Measurements from ENCODE around the gene APOBR. TPM values are rescaled to one million over a fixed set of nuclear protein-coding genes. Genes with fewer than 3 reads are reported as not detected.

Gene APOBR
- total RNA-seq, 1 experiment from 2014 or later: 0.05 TPM

GRCh38 chr16:28495795-28496749, 1.6 kb downstream of the APOBR start:
- CTCF ChIA-PET: no interaction called here

DNA sequence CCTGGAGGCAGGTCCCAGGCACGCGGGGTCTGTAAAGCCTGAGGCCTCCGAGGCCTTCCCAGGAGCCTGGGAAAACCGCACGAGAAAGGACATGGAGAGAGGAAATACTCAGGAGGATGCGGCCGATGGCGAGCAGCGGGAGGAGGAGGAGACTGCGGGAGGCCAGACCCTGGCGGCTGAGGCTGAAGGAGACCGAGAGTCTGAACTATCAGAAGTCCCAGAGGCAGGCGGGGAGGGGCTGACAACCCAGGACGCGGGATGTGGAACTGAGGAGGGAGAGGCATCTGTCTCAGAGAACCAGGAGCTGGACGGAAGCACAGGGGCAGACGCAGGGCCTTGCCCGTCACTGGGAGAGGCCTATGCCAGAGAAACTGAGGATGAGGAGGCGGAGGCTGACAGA, 2.4 kb downstream of the APOBR start:
- RAD21 ChIA-PET (ENCODE audit: low non-redundant PET in 1 of 2, low total read pairs in 2 of 2, uncharacterized antibody in 2 of 2, unreplicated experiment in 2 of 2): no interaction called here
- no peak for TF ChIP-seq POLR2AphosphoS5 (IDR thresholded peaks at IDR 0.05; ENCODE audit: low read depth, low read length)
- TF ChIP-seq, protein P1, sequence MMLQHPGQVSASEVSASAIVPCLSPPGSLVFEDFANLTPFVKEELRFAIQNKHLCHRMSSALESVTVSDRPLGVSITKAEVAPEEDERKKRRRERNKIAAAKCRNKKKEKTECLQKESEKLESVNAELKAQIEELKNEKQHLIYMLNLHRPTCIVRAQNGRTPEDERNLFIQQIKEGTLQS (IDR thresholded peaks at IDR 0.05): no peak
- TF ChIP-seq EZH2phosphoT487 (IDR thresholded peaks at IDR 0.05; ENCODE audit: borderline replicate concordance): no peak
- TF ChIP-seq JUND (IDR thresholded peaks at IDR 0.05): no peak
- no peak for TF ChIP-seq ZNF274 (IDR thresholded peaks at IDR 0.05; ENCODE audit: low read depth, low read length)
- no peak for TF ChIP-seq MAX (IDR thresholded peaks at IDR 0.05)
- no peak for TF ChIP-seq FOSL1 (IDR thresholded peaks at IDR 0.05; ENCODE audit: low read depth)
- TF ChIP-seq EZH2 (IDR thresholded peaks at IDR 0.05): no peak
- no peak for TF ChIP-seq SP1 (IDR thresholded peaks at IDR 0.05; ENCODE audit: low read depth)
- TF ChIP-seq, protein P2, sequence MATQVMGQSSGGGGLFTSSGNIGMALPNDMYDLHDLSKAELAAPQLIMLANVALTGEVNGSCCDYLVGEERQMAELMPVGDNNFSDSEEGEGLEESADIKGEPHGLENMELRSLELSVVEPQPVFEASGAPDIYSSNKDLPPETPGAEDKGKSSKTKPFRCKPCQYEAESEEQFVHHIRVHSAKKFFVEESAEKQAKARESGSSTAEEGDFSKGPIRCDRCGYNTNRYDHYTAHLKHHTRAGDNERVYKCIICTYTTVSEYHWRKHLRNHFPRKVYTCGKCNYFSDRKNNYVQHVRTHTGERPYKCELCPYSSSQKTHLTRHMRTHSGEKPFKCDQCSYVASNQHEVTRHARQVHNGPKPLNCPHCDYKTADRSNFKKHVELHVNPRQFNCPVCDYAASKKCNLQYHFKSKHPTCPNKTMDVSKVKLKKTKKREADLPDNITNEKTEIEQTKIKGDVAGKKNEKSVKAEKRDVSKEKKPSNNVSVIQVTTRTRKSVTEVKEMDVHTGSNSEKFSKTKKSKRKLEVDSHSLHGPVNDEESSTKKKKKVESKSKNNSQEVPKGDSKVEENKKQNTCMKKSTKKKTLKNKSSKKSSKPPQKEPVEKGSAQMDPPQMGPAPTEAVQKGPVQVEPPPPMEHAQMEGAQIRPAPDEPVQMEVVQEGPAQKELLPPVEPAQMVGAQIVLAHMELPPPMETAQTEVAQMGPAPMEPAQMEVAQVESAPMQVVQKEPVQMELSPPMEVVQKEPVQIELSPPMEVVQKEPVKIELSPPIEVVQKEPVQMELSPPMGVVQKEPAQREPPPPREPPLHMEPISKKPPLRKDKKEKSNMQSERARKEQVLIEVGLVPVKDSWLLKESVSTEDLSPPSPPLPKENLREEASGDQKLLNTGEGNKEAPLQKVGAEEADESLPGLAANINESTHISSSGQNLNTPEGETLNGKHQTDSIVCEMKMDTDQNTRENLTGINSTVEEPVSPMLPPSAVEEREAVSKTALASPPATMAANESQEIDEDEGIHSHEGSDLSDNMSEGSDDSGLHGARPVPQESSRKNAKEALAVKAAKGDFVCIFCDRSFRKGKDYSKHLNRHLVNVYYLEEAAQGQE (IDR thresholded peaks at IDR 0.05; ENCODE audit: low read depth): no peak
- TF ChIP-seq YY1 (IDR thresholded peaks at IDR 0.05; ENCODE audit: extremely low read depth, insufficient replicate concordance, low read depth, low read length): no peak
- no peak for TF ChIP-seq POLR2A (IDR thresholded peaks at IDR 0.05; ENCODE audit: borderline replicate concordance, extremely low read depth, insufficient read depth, insufficient read length)
- no peak for TF ChIP-seq CBX3 (IDR thresholded peaks at IDR 0.05; ENCODE audit: low read depth)
- TF ChIP-seq TCF7L2 (IDR thresholded peaks at IDR 0.05; ENCODE audit: borderline replicate concordance, extremely low read depth, insufficient read depth, insufficient read length): no peak

More at GRCh38 chr16:28495795-28496749, 1.6 kb downstream of the APOBR start:
- no peaks in the 10 kb centered on the region for H4K20me1 ChIP-seq (ENCODE audit: insufficient read depth)
- ChIA-PET RAD21 (ENCODE audit: low non-redundant PET in 1 of 2, low total read pairs in 2 of 2, uncharacterized antibody in 2 of 2, unreplicated experiment in 2 of 2) (no interaction called here), POLR2A (no interaction called here)
- no TSS peak for BruUV-seq (replicated peaks)
- H3K9me3 ChIP-seq (ENCODE audit: control insufficient read depth in 1 of 2, insufficient read depth in 1 of 2, low read depth in 1 of 2, low read length in 2 of 2): no peaks in the 10 kb centered on the region
- no peaks in the 10 kb centered on the region for H3K27me3 ChIP-seq (ENCODE audit: insufficient read depth, low read length)
- no peak overlapping the region for H3K4me3 ChIP-seq (replicated peaks in 1 of 2; ENCODE audit: low read depth in 1 of 2, low read length in 2 of 2)
- H3K27ac ChIP-seq (ENCODE audit: low read depth, low read length): no peak overlapping the region
- no peak overlapping the region for H3K4me2 ChIP-seq (ENCODE audit: low read length)
- H2AFZ ChIP-seq (ENCODE audit: low read depth, low read length, poor library complexity, severe bottlenecking): no peak overlapping the region
- no peaks in the 10 kb centered on the region for H3K36me3 ChIP-seq (ENCODE audit: control insufficient read depth in 1 of 2, insufficient read depth in 2 of 2, low read length in 2 of 2)
- ATAC-seq (no peak), DNase-seq (ENCODE audit: low read depth, low spot score) (no peak)
- H3K9me2 ChIP-seq (ENCODE audit: insufficient read depth): no peaks in the 10 kb centered on the region
- H3K79me2 ChIP-seq (ENCODE audit: insufficient read depth, low read length): peaks cover 4% of the 10 kb centered on the region; the same call in 1 of the 2 replicates
- H3K9ac ChIP-seq (ENCODE audit: low read length): no peak overlapping the region
- TF ChIP-seq FOSL1 (IDR thresholded peaks at IDR 0.05; ENCODE audit: low read depth): no peak
- no peak for TF ChIP-seq TCF7L2 (IDR thresholded peaks at IDR 0.05; ENCODE audit: borderline replicate concordance, extremely low read depth, insufficient read depth, insufficient read length)
- no peak for TF ChIP-seq MAX (IDR thresholded peaks at IDR 0.05)
- peaks cover 0 to 10% of the 10 kb centered on the region in 2 experiments; a peak in 2 of 4 replicates for H3K4me1 ChIP-seq (ENCODE audit: control insufficient read depth in 1 of 2, insufficient read depth in 2 of 2, low read length in 2 of 2)
- intact Hi-C loops (cut with micrococcal nuclease): no loop called here

More for the DNA sequence above, 2.4 kb downstream of the APOBR start:
- H2AFZ ChIP-seq (ENCODE audit: low read depth, low read length, poor library complexity, severe bottlenecking): no peak overlapping the region
- intact Hi-C loops (cut with micrococcal nuclease): no loop called here
- no peaks in the 10 kb centered on the region for H3K79me2 ChIP-seq (ENCODE audit: insufficient read depth, low read length)
- H3K27me3 ChIP-seq (ENCODE audit: insufficient read depth, low read length): no peaks in the 10 kb centered on the region
- H3K36me3 ChIP-seq (ENCODE audit: control insufficient read depth in 1 of 2, insufficient read depth in 2 of 2, low read length in 2 of 2): no peaks in the 10 kb centered on the region
- no peak overlapping the region for H3K4me2 ChIP-seq (ENCODE audit: low read length)
- DNase-seq (ENCODE audit: low read depth, low spot score) (no peak), ATAC-seq (no peak)
- no peaks in the 10 kb centered on the region for H3K9me3 ChIP-seq (ENCODE audit: control insufficient read depth in 1 of 2, insufficient read depth in 1 of 2, low read depth in 1 of 2, low read length in 2 of 2)
- POLR2A ChIA-PET: no interaction called here
- no peaks in the 10 kb centered on the region for H3K9me2 ChIP-seq (ENCODE audit: insufficient read depth)
- H3K27ac ChIP-seq (ENCODE audit: low read depth, low read length): no peak overlapping the region
- CTCF ChIA-PET: no interaction called here
- no peaks in the 10 kb centered on the region for H4K20me1 ChIP-seq (ENCODE audit: insufficient read depth)
- no peak overlapping the region for H3K9ac ChIP-seq (ENCODE audit: low read length)
- no TSS peak for BruUV-seq (replicated peaks)
- H3K4me3 ChIP-seq (replicated peaks in 1 of 2; ENCODE audit: low read depth in 1 of 2, low read length in 2 of 2): no peak overlapping the region
- H3K4me1 ChIP-seq (ENCODE audit: control insufficient read depth in 1 of 2, insufficient read depth in 2 of 2, low read length in 2 of 2): peaks cover 0 to 9% of the 10 kb centered on the region in 2 experiments; a peak in 2 of 4 replicates
